OCI-LY1 (cell line): ENCODE data around the gene ELFN1.

Source experiments
- H2AFZ ChIP-seq: fragments of 200-600 bp; sonication (generic), shearing (Covaris generic); 2 replicates; pipeline ENCODE4 v1.6.0; 2014; ENCODE audit warnings: antibody characterized with exemption, mild to moderate bottlenecking, low read length
- H3F3A ChIP-seq: fragments of 200-600 bp; sonication (generic), shearing (Covaris generic); 2 replicates; pipeline ENCODE4 v1.6.0; 2014; ENCODE audit warnings: mild to moderate bottlenecking, antibody characterized with exemption, low read length, moderate library complexity; ENCODE audit not compliant: insufficient read depth
- H3K27ac ChIP-seq: fragments of 200-600 bp; sonication (generic); 2 replicates; pipeline ENCODE4 v1.5.1; 2014; ENCODE audit warnings: low read length, mixed run types, mild to moderate bottlenecking, low read depth; ENCODE audit not compliant: poor library complexity, severe bottlenecking
- H3K27me3 ChIP-seq: fragments of 200-600 bp; sonication (generic); 2 replicates; pipeline ENCODE4 v1.6.0; 2014; ENCODE audit warnings: antibody characterized with exemption, mild to moderate bottlenecking, low read length, moderate library complexity; ENCODE audit not compliant: insufficient read depth
- H3K36me3 ChIP-seq: fragments of 200-600 bp; sonication (generic); 2 replicates; pipeline ENCODE4 v1.6.1; 2014; ENCODE audit warnings: mild to moderate bottlenecking, antibody characterized with exemption, low read length, moderate library complexity, mixed read lengths; ENCODE audit not compliant: insufficient read depth
- H3K4me1 ChIP-seq: fragments of 200-600 bp; sonication (generic); 2 replicates; pipeline ENCODE4 v1.5.1; 2014; ENCODE audit warnings: mild to moderate bottlenecking, low read length, moderate library complexity; ENCODE audit not compliant: insufficient read depth, severe bottlenecking
- H3K4me2 ChIP-seq: fragments of 200-600 bp; sonication (generic), shearing (Covaris generic); 2 replicates; pipeline ENCODE4 v1.6.1; 2014; ENCODE audit warnings: low read length
- H3K4me3 ChIP-seq: fragments of 200-600 bp; sonication (generic); 2 replicates; pipeline ENCODE4 v1.5.1; 2014; ENCODE audit warnings: low read length, low read depth, mild to moderate bottlenecking, mixed read lengths; ENCODE audit not compliant: poor library complexity, severe bottlenecking
- H3K79me2 ChIP-seq: fragments of 200-600 bp; shearing (Covaris generic); 2 replicates; pipeline ENCODE4 v1.6.1; 2016; ENCODE audit warnings: mixed run types, low read length, mixed read lengths; ENCODE audit not compliant: insufficient read depth
- H3K9ac ChIP-seq: fragments of 200-600 bp; sonication (generic), shearing (Covaris generic); 2 replicates; pipeline ENCODE4 v1.6.1; 2014; ENCODE audit warnings: mild to moderate bottlenecking, low read length, mixed read lengths
- H3K9me2 ChIP-seq: fragments of 200-600 bp; sonication (generic), shearing (Covaris generic); 2 replicates; pipeline ENCODE4 v1.6.1; 2014; ENCODE audit warnings: low read depth, mild to moderate bottlenecking, low read length, mixed read lengths
- H3K9me3 ChIP-seq: fragments of 200-600 bp; shearing (Covaris generic); 2 replicates; pipeline ENCODE4 v1.6.1; 2014; ENCODE audit warnings: low read length, mixed read lengths
- H4K20me1 ChIP-seq: fragments of 200-600 bp; sonication (generic), shearing (Covaris generic); 2 replicates; pipeline ENCODE4 v1.6.0; 2016; ENCODE audit warnings: mild to moderate bottlenecking, low read length; ENCODE audit not compliant: insufficient read depth
- CTCF ChIP-seq: fragments of 200-600 bp; sonication (generic), shearing (Covaris generic); IDR thresholded peaks from 2 replicates; pipeline ENCODE4 v1.5.1; 2017; ENCODE audit warnings: mild to moderate bottlenecking, antibody characterized with exemption, low read length, moderate library complexity, mixed read lengths
- EZH2 ChIP-seq: fragments of 200-600 bp; sonication (generic), shearing (Covaris generic); IDR thresholded peaks from 2 replicates; pipeline ENCODE4 v1.8.0; 2017; ENCODE audit warnings: borderline replicate concordance, mixed run types, mild to moderate bottlenecking, antibody characterized with exemption, low read length, moderate library complexity, mixed read lengths

ELFN1 gene

DNA sequence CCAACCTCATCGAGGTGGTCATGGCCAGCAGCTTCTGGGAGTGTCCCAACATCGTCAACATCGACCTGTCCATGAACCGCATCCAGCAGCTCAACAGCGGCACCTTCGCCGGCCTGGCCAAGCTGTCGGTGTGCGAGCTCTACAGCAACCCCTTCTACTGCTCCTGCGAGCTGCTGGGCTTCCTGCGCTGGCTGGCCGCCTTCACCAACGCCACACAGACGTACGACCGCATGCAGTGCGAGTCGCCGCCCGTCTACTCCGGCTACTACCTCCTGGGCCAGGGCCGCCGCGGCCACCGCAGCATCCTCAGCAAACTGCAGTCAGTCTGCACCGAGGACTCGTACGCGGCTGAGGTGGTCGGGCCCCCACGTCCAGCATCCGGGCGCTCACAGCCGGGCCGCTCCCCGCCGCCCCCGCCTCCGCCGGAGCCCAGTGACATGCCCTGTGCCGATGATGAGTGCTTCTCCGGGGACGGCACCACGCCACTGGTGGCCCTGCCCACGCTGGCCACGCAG lies 75.0 kb downstream of the ELFN1 start:
- H3F3A ChIP-seq: no peaks in the 10 kb centered on the region
- no peak overlapping the region for H3K27ac ChIP-seq
- no peaks in the 10 kb centered on the region for H3K9me2 ChIP-seq
- H3K4me2 ChIP-seq: no peak overlapping the region
- H2AFZ ChIP-seq: no peak overlapping the region
- H3K27me3 ChIP-seq: peaks cover 12% of the 10 kb centered on the region; the same call in 1 of the 2 replicates
- no peaks in the 10 kb centered on the region for H3K9me3 ChIP-seq
- no peak overlapping the region for H3K9ac ChIP-seq
- no peaks in the 10 kb centered on the region for H3K36me3 ChIP-seq
- no peak overlapping the region for H3K4me3 ChIP-seq
- no peaks in the 10 kb centered on the region for H4K20me1 ChIP-seq
- H3K79me2 ChIP-seq: no peaks in the 10 kb centered on the region
- no peak for TF ChIP-seq EZH2
- TF ChIP-seq CTCF: no peak
- peaks cover 17% of the 10 kb centered on the region for H3K4me1 ChIP-seq

- no peak overlapping the region for H3K4me3 ChIP-seq
- H3K9me3 ChIP-seq: no peaks in the 10 kb centered on the region
- no peaks in the 10 kb centered on the region for H3F3A ChIP-seq
- peaks cover 12% of the 10 kb centered on the region; the same call in 1 of the 2 replicates for H3K27me3 ChIP-seq
- no peaks in the 10 kb centered on the region for H3K9me2 ChIP-seq
- no peaks in the 10 kb centered on the region for H3K79me2 ChIP-seq
- H3K4me1 ChIP-seq: peaks cover 17% of the 10 kb centered on the region
- H3K27ac ChIP-seq: no peak overlapping the region
- no peak overlapping the region for H3K9ac ChIP-seq
- no peak for TF ChIP-seq EZH2
- no peak for TF ChIP-seq CTCF
- no peak overlapping the region for H2AFZ ChIP-seq
- H3K4me2 ChIP-seq: no peak overlapping the region
- no peaks in the 10 kb centered on the region for H4K20me1 ChIP-seq
- H3K36me3 ChIP-seq: no peaks in the 10 kb centered on the region
Observed at GRCh38 chr7:1745576-1746490, 75.8 kb downstream of the ELFN1 start.

- Histone ChIP-seq H3K27me3 (peaks cover 12% of the 10 kb centered on the region; the same call in 1 of the 2 replicates), H3K9ac (no peak overlapping the region), H3K9me2 (no peaks in the 10 kb centered on the region), H4K20me1 (no peaks in the 10 kb centered on the region), H2AFZ (no peak overlapping the region), H3K9me3 (no peaks in the 10 kb centered on the region), H3K4me3 (no peak overlapping the region), H3K4me1 (peaks cover 17% of the 10 kb centered on the region), H3K36me3 (no peaks in the 10 kb centered on the region), H3K27ac (no peak overlapping the region), H3K4me2 (no peak overlapping the region), H3F3A (no peaks in the 10 kb centered on the region), H3K79me2 (no peaks in the 10 kb centered on the region)
- TF ChIP-seq EZH2 (no peak), CTCF (no peak)
Observed at GRCh38 chr7:1746491-1746975, 76.5 kb downstream of the ELFN1 start.
